Neuronal stem cell (in vitro differentiated cells): ENCODE results near the gene ATP11B.

Experiments
- DNase-seq: peaks from one replicate; pipeline ENCODE4 v3.0.0-alpha.2; 2013; ENCODE audit warnings: low spot score
- H2AFZ ChIP-seq: one replicate; pipeline ENCODE4 v1.6.1; 2013; ENCODE audit warnings: mild to moderate bottlenecking, low read length, inconsistent platforms
- H2AK5ac ChIP-seq: 2 replicates; pipeline ENCODE4 v1.6.1; 2013; ENCODE audit warnings: low read depth, mild to moderate bottlenecking, inconsistent platforms, low read length, moderate library complexity, mixed read lengths
- H2BK120ac ChIP-seq: 2 replicates; pipeline ENCODE4 v1.6.1; 2013; ENCODE audit warnings: low read depth, mild to moderate bottlenecking, inconsistent platforms, low read length, moderate library complexity, mixed read lengths
- H2BK12ac ChIP-seq: one replicate; pipeline ENCODE4 v1.6.1; 2013; ENCODE audit warnings: low read length, inconsistent platforms
- H2BK15ac ChIP-seq: 2 replicates; pipeline ENCODE4 v1.6.1; 2013; ENCODE audit warnings: mild to moderate bottlenecking, low read length, inconsistent platforms, mixed read lengths
- H2BK5ac ChIP-seq: one replicate; pipeline ENCODE4 v1.6.1; 2013; ENCODE audit warnings: inconsistent platforms, mild to moderate bottlenecking, low read length, moderate library complexity
- H3K14ac ChIP-seq: one replicate; pipeline ENCODE4 v1.6.1; 2013; ENCODE audit warnings: low read length, inconsistent platforms
- H3K18ac ChIP-seq: 2 replicates; pipeline ENCODE4 v1.6.1; 2013; ENCODE audit warnings: low read length, inconsistent platforms
- H3K23ac ChIP-seq: 2 replicates; pipeline ENCODE4 v1.6.1; 2013; ENCODE audit warnings: low read depth, mild to moderate bottlenecking, mixed read lengths, low read length, inconsistent platforms; ENCODE audit not compliant: poor library complexity
- H3K27ac ChIP-seq: replicated peaks from 3 replicates; pipeline ENCODE4 v1.5.1; 2013; ENCODE audit warnings: low read length, inconsistent platforms
- H3K27me3 ChIP-seq, 3 experiments: 2 replicates each; pipeline ENCODE4 v1.6.1; 2013; ENCODE audit warnings: low read length in 3 of 3, mild to moderate bottlenecking in 2 of 3, inconsistent platforms in 1 of 3, low read depth in 1 of 3, mixed read lengths in 1 of 3, moderate library complexity in 1 of 3; ENCODE audit not compliant: control insufficient read depth in 3 of 3, insufficient read depth in 3 of 3
- H3K36me3 ChIP-seq, 2 donors: replicated peaks in 1 of 2; 2 replicates each; pipeline ENCODE4 v1.6.1; 2013; ENCODE audit warnings: low read length in 2 of 2; ENCODE audit not compliant: control insufficient read depth in 2 of 2, insufficient read depth in 2 of 2
- H3K4ac ChIP-seq: 2 replicates; pipeline ENCODE4 v1.6.1; 2013; ENCODE audit warnings: inconsistent platforms, mild to moderate bottlenecking, low read length, moderate library complexity
- H3K4me1 ChIP-seq, 2 donors: 1 replicate in 1 of 2; 2 replicates in 1 of 2; pipeline ENCODE4 v1.6.1; 2013; ENCODE audit warnings: low read length in 2 of 2, low read depth in 1 of 2; ENCODE audit not compliant: control insufficient read depth in 2 of 2, insufficient read depth in 1 of 2
- H3K4me2 ChIP-seq: one replicate; pipeline ENCODE4 v1.6.1; 2013; ENCODE audit warnings: mild to moderate bottlenecking, low read length, inconsistent platforms; ENCODE audit not compliant: insufficient read depth, poor library complexity, severe bottlenecking
- H3K4me3 ChIP-seq, 2 donors: 2 replicates each; pipeline ENCODE4 v1.5.1; 2013; ENCODE audit warnings: low read length in 2 of 2, mild to moderate bottlenecking in 2 of 2, inconsistent platforms in 1 of 2, moderate library complexity in 1 of 2
- H3K79me1 ChIP-seq: one replicate; pipeline ENCODE4 v1.6.1; 2013; ENCODE audit warnings: low read depth, mild to moderate bottlenecking, inconsistent platforms, low read length, moderate library complexity
- H3K9ac ChIP-seq: one replicate; pipeline ENCODE4 v1.6.1; 2013; ENCODE audit warnings: mild to moderate bottlenecking, low read depth, low read length, inconsistent platforms; ENCODE audit not compliant: poor library complexity
- H3K9me3 ChIP-seq, 2 donors: replicated peaks in 1 of 2; 2 replicates each; pipeline versions ENCODE3 to v1.6.1; 2013; ENCODE audit warnings: low read length in 2 of 2, mild to moderate bottlenecking in 2 of 2, inconsistent platforms in 1 of 2, low read depth in 1 of 2, mixed read lengths in 1 of 2, moderate library complexity in 1 of 2; ENCODE audit not compliant: control insufficient read depth in 2 of 2, insufficient read depth in 1 of 2
- H4K8ac ChIP-seq: one replicate; pipeline ENCODE4 v1.6.1; 2013; ENCODE audit warnings: low read depth, mild to moderate bottlenecking, inconsistent platforms, low read length, moderate library complexity
- H4K91ac ChIP-seq: one replicate; pipeline ENCODE4 v1.6.1; 2013; ENCODE audit warnings: low read length, low read depth, mild to moderate bottlenecking, inconsistent platforms; ENCODE audit not compliant: poor library complexity
- WGBS, 2 donors: extraction: QIAGEN DNeasy Blood & Tissue Kit; methylation state at CpG; one replicate each; pipeline ENCODE4 v1.1.7; 2013; ENCODE audit warnings: missing lambda C conversion rate in 2 of 2, mixed read lengths in 1 of 2; ENCODE audit not compliant: insufficient read length in 2 of 2, insufficient replicate concordance in 1 of 2; ENCODE audit errors: extremely low coverage in 2 of 2; 5-methylcytosine and 5-hydroxymethylcytosine counted together

ATP11B gene

GRCh38 chr3:182811269-182811596 is 17.9 kb downstream of the ATP11B start:
- Histone ChIP-seq H2BK12ac (no peak overlapping the region), H3K4me2 (no peak overlapping the region), H3K9me3 (no peaks in the 10 kb centered on the region), H3K27ac (no peak overlapping the region), H3K14ac (no peak overlapping the region), H2BK15ac (no peak overlapping the region), H3K79me1 (no peaks in the 10 kb centered on the region), H3K4ac (no peak overlapping the region), H3K4me3 (no peak overlapping the region), H3K18ac (no peak overlapping the region), H2BK120ac (no peak overlapping the region), H3K36me3 (no peaks in the 10 kb centered on the region), H3K4me1 (no peaks in the 10 kb centered on the region), H4K8ac (no peak overlapping the region), H3K23ac (no peak overlapping the region), H3K27me3 (no peaks in the 10 kb centered on the region), H2AFZ (no peak overlapping the region), H4K91ac (no peak overlapping the region), H2AK5ac (no peak overlapping the region), H3K9ac (no peak overlapping the region), H2BK5ac (no peak overlapping the region)
- no CpG with 5 or more reads among the region's 1 CpG for WGBS, 2 donors
- DNase-seq = no peak

GRCh38 chr3:182812123-182812522 is 18.8 kb downstream of the ATP11B start:
- no peak overlapping the region for H3K4me2 ChIP-seq
- no peak overlapping the region for H2AFZ ChIP-seq
- no peaks in the 10 kb centered on the region for H3K27me3 ChIP-seq
- no peak overlapping the region for H2AK5ac ChIP-seq
- no peak overlapping the region for H2BK5ac ChIP-seq
- no peak overlapping the region for H3K18ac ChIP-seq
- H3K4me3 ChIP-seq = no peak overlapping the region
- H2BK12ac ChIP-seq = no peak overlapping the region
- H2BK15ac ChIP-seq = no peak overlapping the region
- WGBS, 2 donors = no CpG with 5 or more reads among the region's 1 CpG
- no peak overlapping the region for H4K8ac ChIP-seq
- no peaks in the 10 kb centered on the region for H3K4me1 ChIP-seq
- no peak overlapping the region for H4K91ac ChIP-seq
- H3K23ac ChIP-seq = no peak overlapping the region
- no peaks in the 10 kb centered on the region for H3K9me3 ChIP-seq
- no peak overlapping the region for H3K9ac ChIP-seq
- no peak overlapping the region for H2BK120ac ChIP-seq
- H3K4ac ChIP-seq = no peak overlapping the region
- H3K27ac ChIP-seq = no peak overlapping the region
- H3K14ac ChIP-seq = no peak overlapping the region
- H3K79me1 ChIP-seq = no peaks in the 10 kb centered on the region
- no peaks in the 10 kb centered on the region for H3K36me3 ChIP-seq
- no peak for DNase-seq

GRCh38 chr3:182814419-182815062 is 21.2 kb downstream of the ATP11B start:
- Histone ChIP-seq H2BK15ac (no peak overlapping the region), H3K4ac (no peak overlapping the region), H3K4me3 (no peak overlapping the region), H2BK120ac (no peak overlapping the region), H3K9ac (no peak overlapping the region), H2BK12ac (no peak overlapping the region), H3K36me3 (no peaks in the 10 kb centered on the region), H2AFZ (no peak overlapping the region), H3K27ac (no peak overlapping the region), H4K91ac (no peak overlapping the region), H3K18ac (no peak overlapping the region), H4K8ac (no peak overlapping the region), H2BK5ac (no peak overlapping the region), H3K4me2 (no peak overlapping the region), H2AK5ac (no peak overlapping the region), H3K14ac (no peak overlapping the region), H3K9me3 (no peaks in the 10 kb centered on the region), H3K79me1 (no peaks in the 10 kb centered on the region), H3K27me3 (no peaks in the 10 kb centered on the region), H3K4me1 (no peaks in the 10 kb centered on the region), H3K23ac (no peak overlapping the region)
- no peak for DNase-seq
- no CpG with 5 or more reads among the region's 4 CpGs for WGBS, 2 donors

GRCh38 chr3:182816181-182816580 is 22.9 kb downstream of the ATP11B start:
- H3K36me3 ChIP-seq = peaks cover 0 to 3% of the 10 kb centered on the region in 2 donors
- H3K4me1 ChIP-seq = no peaks in the 10 kb centered on the region
- no peak overlapping the region for H4K91ac ChIP-seq
- no CpG with 5 or more reads among the region's 1 CpG for WGBS, 2 donors
- H2BK5ac ChIP-seq = no peak overlapping the region
- H3K18ac ChIP-seq = no peak overlapping the region
- no peak overlapping the region for H3K4ac ChIP-seq
- no peaks in the 10 kb centered on the region for H3K79me1 ChIP-seq
- H3K4me3 ChIP-seq = no peak overlapping the region
- no peak overlapping the region for H3K27ac ChIP-seq
- no peak overlapping the region for H3K23ac ChIP-seq
- H2BK15ac ChIP-seq = no peak overlapping the region
- no peak overlapping the region for H4K8ac ChIP-seq
- H2BK120ac ChIP-seq = no peak overlapping the region
- H3K4me2 ChIP-seq = no peak overlapping the region
- no peak overlapping the region for H3K14ac ChIP-seq
- H3K9ac ChIP-seq = no peak overlapping the region
- no peaks in the 10 kb centered on the region for H3K9me3 ChIP-seq
- no peak overlapping the region for H2BK12ac ChIP-seq
- H2AK5ac ChIP-seq = no peak overlapping the region
- H3K27me3 ChIP-seq = no peaks in the 10 kb centered on the region
- DNase-seq = no peak
- no peak overlapping the region for H2AFZ ChIP-seq
